Lower leg skin (tissue), 3 donors: ENCODE results near the gene JADE1.

Source experiments
- POLR2A ChIP-seq, 2 donors: fragments of 450-650 bp; IDR thresholded peaks; one replicate each; pipeline ENCODE4 v1.6.1; 2016 to 2017; ENCODE audit warnings: antibody characterized with exemption in 2 of 2, mild to moderate bottlenecking in 1 of 2, moderate library complexity in 1 of 2
- TF ChIP-seq, protein P1 (sequence below), 3 donors: fragments of 450-650 bp; IDR thresholded peaks; one replicate each; pipeline ENCODE4 v1.5.1; 2016; ENCODE audit warnings: antibody characterized with exemption in 3 of 3, mild to moderate bottlenecking in 3 of 3, moderate library complexity in 2 of 3

DNA sequence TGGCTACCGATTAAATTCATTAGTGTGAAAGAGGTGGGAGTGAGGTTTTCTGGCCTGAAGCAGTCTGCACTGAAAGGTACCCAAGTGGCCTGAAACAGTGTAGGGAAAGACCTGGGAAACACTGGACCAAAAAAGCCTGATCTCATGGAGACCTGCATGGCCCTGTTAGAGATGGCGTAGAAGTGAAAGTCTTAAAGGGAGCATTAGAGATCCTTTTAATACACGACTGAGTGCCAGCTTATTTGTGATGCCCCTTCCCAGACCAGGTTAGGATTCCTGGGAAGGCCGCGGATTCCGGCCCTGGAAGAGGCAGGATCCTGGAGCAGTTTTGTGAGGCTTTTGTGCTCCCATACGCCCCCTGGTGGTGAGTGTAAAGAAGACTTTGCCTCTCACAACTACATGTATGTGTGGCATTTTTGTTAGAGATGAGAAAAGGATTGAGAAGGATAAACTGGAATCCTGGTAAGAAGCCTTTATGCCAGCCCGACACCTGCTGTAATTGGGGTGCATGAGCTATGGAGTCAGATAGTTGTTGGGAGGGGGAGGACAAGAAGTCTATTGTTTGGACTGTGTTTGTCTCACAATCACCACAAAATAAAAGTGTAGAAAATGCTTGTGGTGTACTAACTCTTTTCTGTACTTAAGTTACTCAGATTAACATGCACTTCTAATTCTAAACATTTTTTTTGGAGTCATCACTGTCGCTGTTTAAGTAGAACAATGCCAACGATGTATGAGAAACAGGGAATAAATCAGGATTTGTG lies 54.0 kb downstream of the JADE1 start:
- TF ChIP-seq POLR2A (IDR thresholded peaks at IDR 0.05) = no peak
- TF ChIP-seq, protein P1, sequence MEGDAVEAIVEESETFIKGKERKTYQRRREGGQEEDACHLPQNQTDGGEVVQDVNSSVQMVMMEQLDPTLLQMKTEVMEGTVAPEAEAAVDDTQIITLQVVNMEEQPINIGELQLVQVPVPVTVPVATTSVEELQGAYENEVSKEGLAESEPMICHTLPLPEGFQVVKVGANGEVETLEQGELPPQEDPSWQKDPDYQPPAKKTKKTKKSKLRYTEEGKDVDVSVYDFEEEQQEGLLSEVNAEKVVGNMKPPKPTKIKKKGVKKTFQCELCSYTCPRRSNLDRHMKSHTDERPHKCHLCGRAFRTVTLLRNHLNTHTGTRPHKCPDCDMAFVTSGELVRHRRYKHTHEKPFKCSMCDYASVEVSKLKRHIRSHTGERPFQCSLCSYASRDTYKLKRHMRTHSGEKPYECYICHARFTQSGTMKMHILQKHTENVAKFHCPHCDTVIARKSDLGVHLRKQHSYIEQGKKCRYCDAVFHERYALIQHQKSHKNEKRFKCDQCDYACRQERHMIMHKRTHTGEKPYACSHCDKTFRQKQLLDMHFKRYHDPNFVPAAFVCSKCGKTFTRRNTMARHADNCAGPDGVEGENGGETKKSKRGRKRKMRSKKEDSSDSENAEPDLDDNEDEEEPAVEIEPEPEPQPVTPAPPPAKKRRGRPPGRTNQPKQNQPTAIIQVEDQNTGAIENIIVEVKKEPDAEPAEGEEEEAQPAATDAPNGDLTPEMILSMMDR (IDR thresholded peaks at IDR 0.05) = peak in 1 of 3 donors; percentile 71
